Measurements from ENCODE around the gene DHRS3.

Gene DHRS3

GRCh38 chr1:12529640-12530174, 88.3 kb downstream of the DHRS3 start:
- no peak for TF ChIP-seq CTCF (IDR thresholded peaks at IDR 0.05)

- TF ChIP-seq CTCF (IDR thresholded peaks at IDR 0.05), result no peak
These were observed 89.8 kb downstream of the DHRS3 start for GRCh38 chr1:12528021-12528852.

GRCh38 chr1:12527564-12527963, 90.4 kb downstream of the DHRS3 start:
- TF ChIP-seq CTCF (IDR thresholded peaks at IDR 0.05), result no peak

- no peak for TF ChIP-seq CTCF (IDR thresholded peaks at IDR 0.05)
These were observed 92.5 kb downstream of the DHRS3 start for GRCh38 chr1:12525311-12526181.

GRCh38 chr1:12524266-12524665, 93.7 kb downstream of the DHRS3 start:
- no peak for TF ChIP-seq CTCF (IDR thresholded peaks at IDR 0.05)

GRCh38 chr1:12521096-12521495, 96.9 kb downstream of the DHRS3 start:
- TF ChIP-seq CTCF (IDR thresholded peaks at IDR 0.05), result no peak

GRCh38 chr1:12519693-12520364, 98.2 kb downstream of the DHRS3 start:
- no peak for TF ChIP-seq CTCF (IDR thresholded peaks at IDR 0.05)

Measured in LNCAP (cell line).